ENCODE data around the gene PCARE. TPM values are rescaled to one million over a fixed set of nuclear protein-coding genes. Genes with fewer than 3 reads are reported as not detected.

The PCARE gene
- total and polyA plus RNA-seq, 9 donors: 0.09 to 0.53 (median 0.22) TPM

DNA sequence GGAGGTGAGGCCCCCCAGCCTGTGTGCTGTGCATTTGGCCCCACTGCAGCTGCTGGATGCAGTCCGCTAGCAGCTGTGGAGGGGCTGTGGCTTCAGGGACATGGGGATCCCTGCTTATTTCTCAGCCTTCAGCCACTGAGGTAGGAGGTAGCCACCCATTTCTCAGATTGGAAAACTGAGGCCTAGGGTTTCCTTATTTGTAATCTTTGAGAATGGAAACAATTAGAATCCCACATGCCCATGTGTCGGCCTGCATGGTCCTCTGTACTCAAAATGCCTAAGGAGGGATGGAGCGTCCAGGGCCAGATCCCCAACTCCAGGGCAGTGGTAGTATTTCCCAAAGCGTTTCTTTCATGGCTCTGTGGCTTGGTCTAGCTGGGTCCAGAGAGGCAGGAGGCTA, 51.1 kb downstream of the PCARE start:
- no peak for DNase-seq
- Histone ChIP-seq H3K36me3 (ENCODE audit: control insufficient read depth, insufficient read depth, low read length) (no peaks in the 10 kb centered on the region), H3K4me3 (ENCODE audit: low read length) (no peak overlapping the region), H3K27me3 (ENCODE audit: control insufficient read depth, insufficient read depth, low read length) (peaks cover 2% of the 10 kb centered on the region), H3K27ac (ENCODE audit: low read length) (no peak overlapping the region), H3K9me3 (replicated peaks; ENCODE audit: control insufficient read depth, low read depth, low read length) (no peaks in the 10 kb centered on the region), H3K4me1 (ENCODE audit: control insufficient read depth, insufficient read depth, low read length) (peaks cover 10% of the 10 kb centered on the region)
- 76% methylated on average over 3 of the region's 4 CpGs for WGBS (ENCODE audit: insufficient coverage)

DNA sequence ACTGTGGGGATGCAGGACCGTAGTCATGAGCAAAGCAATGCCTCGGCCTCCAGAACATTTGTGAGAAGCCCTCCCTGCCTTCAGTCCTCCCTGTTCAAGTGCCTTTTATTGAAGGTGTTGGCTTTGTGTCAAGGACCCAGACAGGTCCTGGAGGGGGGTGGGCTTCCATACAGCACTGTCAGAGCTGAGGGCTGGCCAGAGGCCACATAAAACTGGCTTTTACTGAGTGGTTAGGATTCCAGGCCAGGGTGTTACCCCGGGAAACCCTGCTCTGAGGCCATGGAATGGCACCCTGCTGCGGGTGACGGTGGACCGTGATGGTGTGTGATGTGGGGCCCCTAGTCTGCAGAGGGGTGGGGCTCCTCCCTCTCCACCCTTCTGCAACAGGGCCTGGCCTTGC, 51.6 kb downstream of the PCARE start:
- no peak overlapping the region for H3K27ac ChIP-seq (ENCODE audit: low read length)
- peaks cover 10% of the 10 kb centered on the region for H3K4me1 ChIP-seq (ENCODE audit: control insufficient read depth, insufficient read depth, low read length)
- WGBS (ENCODE audit: insufficient coverage): 39% methylated on average over 3 of the region's 6 CpGs
- no peaks in the 10 kb centered on the region for H3K36me3 ChIP-seq (ENCODE audit: control insufficient read depth, insufficient read depth, low read length)
- no peaks in the 10 kb centered on the region for H3K9me3 ChIP-seq (replicated peaks; ENCODE audit: control insufficient read depth, low read depth, low read length)
- no peak overlapping the region for H3K4me3 ChIP-seq (ENCODE audit: low read length)
- DNase-seq: peak; percentile 18
- H3K27me3 ChIP-seq (ENCODE audit: control insufficient read depth, insufficient read depth, low read length): peaks cover 2% of the 10 kb centered on the region

DNA sequence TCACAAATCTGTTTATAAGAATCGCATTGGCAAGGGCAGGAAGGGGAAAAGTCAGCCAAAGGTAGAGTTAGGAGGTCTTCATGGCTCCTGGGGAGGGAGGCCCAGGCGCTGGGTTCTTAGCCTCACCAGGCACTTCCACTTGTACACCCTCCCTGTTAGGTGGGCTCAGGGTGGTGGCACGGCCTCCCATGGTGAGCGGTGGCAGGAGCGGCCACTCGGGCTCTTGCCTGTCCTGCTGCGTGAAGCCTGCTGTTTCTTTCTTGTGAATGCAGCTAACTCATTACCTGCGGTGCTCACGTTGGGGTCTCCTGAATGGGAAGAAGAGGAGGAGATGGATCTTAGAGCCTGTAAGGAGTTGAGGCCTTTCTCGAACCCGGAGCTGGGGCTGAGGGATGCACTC, 52.4 kb downstream of the PCARE start:
- H3K4me3 ChIP-seq (ENCODE audit: low read length): no peak overlapping the region
- H3K4me1 ChIP-seq (ENCODE audit: control insufficient read depth, insufficient read depth, low read length): peaks cover 10% of the 10 kb centered on the region
- H3K27ac ChIP-seq (ENCODE audit: low read length): no peak overlapping the region
- no peak for DNase-seq
- H3K27me3 ChIP-seq (ENCODE audit: control insufficient read depth, insufficient read depth, low read length): peaks cover 2% of the 10 kb centered on the region
- H3K36me3 ChIP-seq (ENCODE audit: control insufficient read depth, insufficient read depth, low read length): no peaks in the 10 kb centered on the region
- no peaks in the 10 kb centered on the region for H3K9me3 ChIP-seq (replicated peaks; ENCODE audit: control insufficient read depth, low read depth, low read length)
- WGBS (ENCODE audit: insufficient coverage): 95% methylated on average over 8 of the region's 11 CpGs

DNA sequence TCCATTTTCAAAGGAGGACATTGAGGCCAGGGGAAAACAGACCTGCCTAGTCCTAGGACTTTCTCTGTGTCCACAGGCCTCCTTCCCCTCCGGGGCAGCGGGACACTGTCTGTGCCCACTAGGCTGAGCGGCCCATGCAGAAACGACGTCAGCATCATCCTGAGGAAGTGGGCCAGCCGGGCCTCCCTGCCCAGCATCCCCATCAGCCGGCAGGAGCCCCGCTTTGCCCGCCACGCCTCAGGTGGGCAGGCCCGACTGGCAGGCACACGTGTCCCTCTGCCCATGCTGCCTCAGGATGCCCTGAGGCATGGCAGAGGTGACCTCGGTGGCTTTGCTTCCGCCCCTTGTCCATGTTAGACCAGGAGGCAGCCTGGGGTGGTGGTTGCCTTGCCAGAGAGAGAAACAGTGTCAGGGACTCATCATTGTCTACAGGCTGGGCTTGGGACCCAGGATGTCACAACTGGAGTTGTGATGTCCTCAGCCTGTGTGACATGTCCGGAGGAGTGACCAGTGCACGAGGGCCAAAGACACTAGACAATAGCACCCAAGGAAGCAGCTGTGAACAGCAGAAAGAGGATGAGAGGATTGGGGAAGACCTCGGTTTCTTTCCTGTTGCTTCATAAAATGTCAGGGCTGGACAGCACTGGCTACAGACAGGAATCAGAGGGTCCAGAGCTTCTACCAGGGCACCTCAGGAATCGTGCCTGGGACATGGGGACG, 56.4 kb downstream of the PCARE start:
- Histone ChIP-seq H3K9me3 (replicated peaks; ENCODE audit: control insufficient read depth, low read depth, low read length) (no peaks in the 10 kb centered on the region), H3K27me3 (ENCODE audit: control insufficient read depth, insufficient read depth, low read length) (no peaks in the 10 kb centered on the region), H3K4me3 (ENCODE audit: low read length) (no peak overlapping the region), H3K4me1 (ENCODE audit: control insufficient read depth, insufficient read depth, low read length) (peaks cover 47% of the 10 kb centered on the region), H3K27ac (ENCODE audit: low read length) (no peak overlapping the region), H3K36me3 (ENCODE audit: control insufficient read depth, insufficient read depth, low read length) (no peaks in the 10 kb centered on the region)
- no peak for DNase-seq
- whole genome bisulfite sequencing (ENCODE audit: insufficient coverage): 90% methylated on average over 17 of the region's 19 CpGs

DNA sequence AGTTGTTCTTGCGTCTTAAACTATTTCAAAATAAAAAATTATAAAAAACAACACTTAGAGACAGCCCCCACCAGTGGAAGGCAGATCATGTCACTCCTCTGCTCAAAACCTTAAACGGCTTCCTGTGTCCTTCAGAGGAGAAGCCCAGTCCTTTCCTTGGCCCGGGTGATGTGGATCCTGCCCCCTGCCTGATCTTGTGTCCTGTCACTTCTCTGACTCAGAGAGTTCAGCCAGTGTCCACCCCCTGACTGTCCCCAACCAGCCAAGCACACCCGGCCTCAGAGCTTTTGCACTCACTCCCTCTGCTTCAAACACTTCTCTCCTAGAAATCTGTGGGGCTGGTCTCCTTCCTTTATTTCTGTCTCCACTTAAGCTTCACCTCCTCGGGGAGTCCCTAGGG, 57.8 kb downstream of the PCARE start:
- WGBS (ENCODE audit: insufficient coverage): 26% methylated on average over 4 of the region's 5 CpGs
- DNase-seq: no peak
- no peaks in the 10 kb centered on the region for H3K36me3 ChIP-seq (ENCODE audit: control insufficient read depth, insufficient read depth, low read length)
- H3K4me3 ChIP-seq (ENCODE audit: low read length): no peak overlapping the region
- no peaks in the 10 kb centered on the region for H3K9me3 ChIP-seq (replicated peaks; ENCODE audit: control insufficient read depth, low read depth, low read length)
- no peaks in the 10 kb centered on the region for H3K27me3 ChIP-seq (ENCODE audit: control insufficient read depth, insufficient read depth, low read length)
- H3K27ac ChIP-seq (ENCODE audit: low read length): no peak overlapping the region
- peaks cover 53% of the 10 kb centered on the region for H3K4me1 ChIP-seq (ENCODE audit: control insufficient read depth, insufficient read depth, low read length)

DNA sequence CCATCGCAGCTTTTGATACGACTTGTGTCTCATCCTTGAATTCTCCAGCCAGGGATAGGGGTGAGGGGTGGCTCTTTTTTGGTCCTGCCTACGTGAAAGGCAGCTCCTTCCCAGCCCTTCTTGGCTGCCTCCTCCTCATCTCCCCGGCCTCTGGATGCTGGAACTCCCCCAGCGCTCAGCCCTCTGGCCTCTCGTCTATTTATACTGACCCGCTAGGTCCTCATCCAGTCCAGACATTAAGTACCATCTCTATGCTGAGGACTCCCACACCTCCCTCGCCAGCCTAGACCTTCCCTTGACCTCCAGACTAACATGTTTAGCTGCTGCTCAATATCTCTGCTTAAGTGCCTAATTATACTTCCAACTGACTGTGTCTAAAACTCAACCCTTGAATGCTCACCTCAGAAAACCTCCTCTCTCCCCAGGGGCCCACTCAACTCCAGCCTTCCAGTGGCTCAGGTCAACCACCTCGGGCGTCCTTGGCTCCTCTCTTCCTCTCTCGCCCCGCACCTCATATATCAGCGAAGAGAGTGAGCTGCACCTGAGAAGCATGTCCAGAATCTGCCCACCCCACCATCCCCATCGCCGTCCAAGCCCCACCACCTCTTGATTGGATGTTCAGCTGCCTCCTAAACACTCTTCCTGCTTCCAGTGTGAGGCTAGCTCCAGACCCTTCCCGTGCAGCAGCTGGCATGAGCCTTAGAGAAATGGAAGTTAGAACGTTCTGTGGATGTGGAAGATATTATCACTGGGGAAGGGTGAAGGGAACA, 58.4 kb downstream of the PCARE start:
- no peak overlapping the region for H3K4me3 ChIP-seq (ENCODE audit: low read length)
- no peaks in the 10 kb centered on the region for H3K27me3 ChIP-seq (ENCODE audit: control insufficient read depth, insufficient read depth, low read length)
- H3K36me3 ChIP-seq (ENCODE audit: control insufficient read depth, insufficient read depth, low read length): no peaks in the 10 kb centered on the region
- H3K9me3 ChIP-seq (replicated peaks; ENCODE audit: control insufficient read depth, low read depth, low read length): no peaks in the 10 kb centered on the region
- WGBS (ENCODE audit: insufficient coverage): 89% methylated on average over 11 of the region's 17 CpGs
- peak overlapping the region; percentile 65 for H3K27ac ChIP-seq (ENCODE audit: low read length)
- DNase-seq: no peak
- peaks cover 59% of the 10 kb centered on the region for H3K4me1 ChIP-seq (ENCODE audit: control insufficient read depth, insufficient read depth, low read length)

DNA sequence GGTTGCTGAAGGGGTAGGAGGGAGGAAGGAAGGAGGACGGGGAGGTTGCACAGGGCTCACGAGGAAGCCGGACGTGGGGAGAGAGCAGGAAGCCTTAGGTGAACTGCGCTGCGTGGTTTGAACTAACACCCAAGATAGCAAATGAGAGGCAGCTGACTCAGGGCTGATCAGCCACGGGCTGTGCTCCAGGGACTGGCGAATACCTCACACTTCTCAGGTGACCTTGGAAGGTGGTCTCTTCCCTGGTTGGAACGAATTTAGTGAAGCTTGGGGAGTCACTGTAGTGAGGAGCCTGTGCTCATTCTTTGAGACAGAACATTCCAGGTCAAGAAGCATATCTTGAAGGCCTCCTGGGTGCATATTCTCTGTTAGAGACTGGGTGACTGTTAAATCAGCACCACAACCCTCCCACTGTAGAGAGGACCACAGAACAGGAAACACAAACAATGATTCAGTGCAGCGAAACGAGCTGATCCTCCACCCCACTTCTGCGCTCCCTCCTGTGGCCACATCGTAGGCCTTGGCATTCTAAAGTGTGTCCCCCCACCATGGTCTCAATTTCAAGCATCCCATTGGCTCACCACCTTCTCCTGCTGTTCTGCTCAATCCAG, 59.4 kb downstream of the PCARE start:
- no peaks in the 10 kb centered on the region for H3K9me3 ChIP-seq (replicated peaks; ENCODE audit: control insufficient read depth, low read depth, low read length)
- peaks cover 69% of the 10 kb centered on the region for H3K4me1 ChIP-seq (ENCODE audit: control insufficient read depth, insufficient read depth, low read length)
- WGBS (ENCODE audit: insufficient coverage): 43% methylated on average over 9 of the region's 13 CpGs
- H3K27me3 ChIP-seq (ENCODE audit: control insufficient read depth, insufficient read depth, low read length): no peaks in the 10 kb centered on the region
- H3K27ac ChIP-seq (ENCODE audit: low read length): peak overlapping the region; percentile 65
- DNase-seq: no peak
- no peaks in the 10 kb centered on the region for H3K36me3 ChIP-seq (ENCODE audit: control insufficient read depth, insufficient read depth, low read length)
- no peak overlapping the region for H3K4me3 ChIP-seq (ENCODE audit: low read length)

DNA sequence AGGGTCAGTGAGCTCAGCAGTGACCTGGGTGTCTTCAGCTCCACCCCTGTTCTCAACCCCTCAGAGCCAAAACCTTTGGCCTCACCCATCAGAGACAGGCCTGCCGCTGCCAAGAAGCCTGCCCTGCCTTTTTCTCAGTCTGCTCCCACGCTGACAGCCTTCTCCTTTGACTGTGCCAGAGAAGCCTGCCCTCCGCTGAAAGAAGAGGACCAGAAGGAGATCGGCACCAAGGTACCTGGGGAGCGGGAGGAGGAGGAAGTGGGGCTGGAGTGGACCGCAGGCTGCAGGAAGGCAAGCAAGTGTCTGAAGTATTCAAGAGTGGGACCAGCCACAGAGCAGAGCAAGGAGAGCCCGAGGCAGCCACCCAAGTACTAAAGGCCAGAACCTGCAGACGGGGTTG, 60.0 kb downstream of the PCARE start:
- H3K27ac ChIP-seq (ENCODE audit: low read length): no peak overlapping the region
- H3K9me3 ChIP-seq (replicated peaks; ENCODE audit: control insufficient read depth, low read depth, low read length): no peaks in the 10 kb centered on the region
- peaks cover 75% of the 10 kb centered on the region for H3K4me1 ChIP-seq (ENCODE audit: control insufficient read depth, insufficient read depth, low read length)
- no peaks in the 10 kb centered on the region for H3K27me3 ChIP-seq (ENCODE audit: control insufficient read depth, insufficient read depth, low read length)
- no peak for DNase-seq
- WGBS (ENCODE audit: insufficient coverage): 86% methylated on average over 7 of the region's 8 CpGs
- no peak overlapping the region for H3K4me3 ChIP-seq (ENCODE audit: low read length)
- H3K36me3 ChIP-seq (ENCODE audit: control insufficient read depth, insufficient read depth, low read length): no peaks in the 10 kb centered on the region

DNA sequence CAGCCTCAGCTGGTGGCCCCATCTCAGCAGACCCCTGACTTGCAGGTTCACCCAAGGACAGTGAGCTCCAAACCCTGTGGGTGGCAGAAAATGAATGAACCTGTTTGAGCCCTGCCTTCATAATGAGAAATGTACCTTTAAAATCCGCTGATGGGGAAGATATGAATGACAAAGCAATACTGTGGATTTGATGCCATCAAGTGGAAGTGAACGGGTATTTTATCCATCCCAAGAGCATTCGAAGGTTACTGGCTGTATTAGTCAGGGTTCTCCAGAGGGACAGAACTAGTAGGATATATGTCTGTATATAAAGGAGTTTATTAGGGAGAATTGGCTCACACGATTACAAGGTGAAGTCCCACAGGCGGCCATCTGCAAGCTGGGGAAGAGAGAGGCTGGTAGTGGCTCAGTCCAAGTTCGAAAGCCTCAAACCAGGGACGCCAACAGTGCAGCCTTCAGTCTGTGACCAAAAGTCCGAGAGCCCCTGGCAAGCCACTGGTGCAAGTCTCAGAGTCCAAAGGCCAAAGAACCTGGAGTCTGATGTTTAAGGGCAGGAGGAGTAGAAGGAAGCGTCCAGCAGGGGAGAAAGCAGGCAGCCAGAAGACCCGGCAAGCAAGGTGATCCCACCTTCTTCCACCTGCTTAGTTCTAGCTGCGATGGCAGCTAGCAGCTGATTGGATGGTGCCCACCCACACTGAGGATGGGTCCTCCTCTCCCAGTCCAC, 61.1 kb downstream of the PCARE start:
- Histone ChIP-seq H3K4me3 (ENCODE audit: low read length) (no peak overlapping the region), H3K9me3 (replicated peaks; ENCODE audit: control insufficient read depth, low read depth, low read length) (no peaks in the 10 kb centered on the region), H3K4me1 (ENCODE audit: control insufficient read depth, insufficient read depth, low read length) (peaks cover 79% of the 10 kb centered on the region), H3K27me3 (ENCODE audit: control insufficient read depth, insufficient read depth, low read length) (no peaks in the 10 kb centered on the region), H3K27ac (ENCODE audit: low read length) (peak overlapping the region; percentile 92), H3K36me3 (ENCODE audit: control insufficient read depth, insufficient read depth, low read length) (no peaks in the 10 kb centered on the region)
- 76% methylated on average over 9 of the region's 11 CpGs for WGBS (ENCODE audit: insufficient coverage)
- DNase-seq: no peak

DNA sequence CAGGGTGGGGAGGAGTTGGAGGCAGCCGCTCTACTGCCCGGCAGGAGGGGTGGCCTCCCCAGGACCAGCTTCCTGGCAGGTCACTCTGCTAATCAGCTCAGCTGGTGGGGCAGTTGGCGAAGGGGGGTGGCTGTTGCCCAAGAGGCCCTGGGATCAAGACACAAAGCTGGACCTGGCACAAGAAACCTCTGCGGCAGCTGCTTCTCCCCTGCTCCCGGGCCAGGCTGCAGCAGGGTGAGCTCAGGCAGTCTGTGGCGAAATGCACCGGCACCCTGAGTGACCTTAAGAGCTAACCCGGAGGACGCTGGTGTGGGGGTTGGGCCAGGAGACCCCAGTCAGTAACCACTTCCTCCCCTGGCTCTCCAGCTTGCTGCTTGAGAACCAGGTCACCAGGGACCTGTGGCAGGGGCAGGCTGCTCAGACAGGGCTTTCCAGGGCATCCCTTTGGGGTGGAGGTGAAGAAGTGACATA, 62.1 kb downstream of the PCARE start:
- 41% methylated on average over 4 of the region's 9 CpGs for WGBS (ENCODE audit: insufficient coverage)
- Histone ChIP-seq H3K4me1 (ENCODE audit: control insufficient read depth, insufficient read depth, low read length) (peaks cover 79% of the 10 kb centered on the region), H3K4me3 (ENCODE audit: low read length) (no peak overlapping the region), H3K27me3 (ENCODE audit: control insufficient read depth, insufficient read depth, low read length) (no peaks in the 10 kb centered on the region), H3K36me3 (ENCODE audit: control insufficient read depth, insufficient read depth, low read length) (no peaks in the 10 kb centered on the region), H3K27ac (ENCODE audit: low read length) (peak overlapping the region; percentile 92), H3K9me3 (replicated peaks; ENCODE audit: control insufficient read depth, low read depth, low read length) (no peaks in the 10 kb centered on the region)
- DNase-seq: peak; percentile 81

Measured in muscle of leg (tissue), 11 donors.